ENCODE data around the gene TP53TG3.
"Not testable (repeated sequence)": the region's sequence is repeated elsewhere in the genome, so short reads cannot be mapped to it uniquely, and the experiment has no call there.

The TP53TG3 gene

GRCh38 chr16:32676065-32676464, at the start of gene TP53TG3:
Gene TP53TG3, minus strand, starts transcription at chr16:32676165. Its CDS starts 68 bp downstream, at chr16:32676097.
- not testable (repeated sequence) for DNase-seq (ENCODE audit: low read depth)

GRCh38 chr16:32650876-32651275, 25.1 kb downstream of the TP53TG3 start:
- DNase-seq (ENCODE audit: low read depth), result not testable (repeated sequence)

- DNase-seq (ENCODE audit: low read depth), result not testable (repeated sequence)
Measured at GRCh38 chr16:32647562-32647961, 28.4 kb downstream of the TP53TG3 start.

GRCh38 chr16:32646780-32647179, 29.2 kb downstream of the TP53TG3 start:
- DNase-seq (ENCODE audit: low read depth), result not testable (repeated sequence)

- not testable (repeated sequence) for DNase-seq (ENCODE audit: low read depth)
Measured at GRCh38 chr16:32646177-32646576, 29.8 kb downstream of the TP53TG3 start.

GRCh38 chr16:32645278-32645908, 30.6 kb downstream of the TP53TG3 start:
- peak; percentile 9 for DNase-seq (ENCODE audit: low read depth)

GRCh38 chr16:32644715-32645114, 31.2 kb downstream of the TP53TG3 start:
- DNase-seq (ENCODE audit: low read depth), result peak; percentile 1

- DNase-seq (ENCODE audit: low read depth), result not testable (repeated sequence)
Measured at GRCh38 chr16:32637614-32638013, 38.4 kb downstream of the TP53TG3 start.

- DNase-seq (ENCODE audit: low read depth), result not testable (repeated sequence)
Measured at GRCh38 chr16:32632096-32632495, 43.9 kb downstream of the TP53TG3 start.

All from amniotic epithelial cell (primary cell).